HG03521 (cell line): Measurements from ENCODE around the gene CD82.
"Not testable (repeated sequence)": the region's sequence is repeated elsewhere in the genome, so short reads cannot be mapped to it uniquely, and the experiment has no call there.

Source experiments
- ATAC-seq: cut with Tn5 transposase; IDR thresholded peaks from one replicate; pipeline ENCODE4 v1.9.1; 2021; ENCODE audit warnings: mild to moderate bottlenecking, moderate library complexity; ENCODE audit not compliant: unreplicated experiment

Gene CD82

DNA sequence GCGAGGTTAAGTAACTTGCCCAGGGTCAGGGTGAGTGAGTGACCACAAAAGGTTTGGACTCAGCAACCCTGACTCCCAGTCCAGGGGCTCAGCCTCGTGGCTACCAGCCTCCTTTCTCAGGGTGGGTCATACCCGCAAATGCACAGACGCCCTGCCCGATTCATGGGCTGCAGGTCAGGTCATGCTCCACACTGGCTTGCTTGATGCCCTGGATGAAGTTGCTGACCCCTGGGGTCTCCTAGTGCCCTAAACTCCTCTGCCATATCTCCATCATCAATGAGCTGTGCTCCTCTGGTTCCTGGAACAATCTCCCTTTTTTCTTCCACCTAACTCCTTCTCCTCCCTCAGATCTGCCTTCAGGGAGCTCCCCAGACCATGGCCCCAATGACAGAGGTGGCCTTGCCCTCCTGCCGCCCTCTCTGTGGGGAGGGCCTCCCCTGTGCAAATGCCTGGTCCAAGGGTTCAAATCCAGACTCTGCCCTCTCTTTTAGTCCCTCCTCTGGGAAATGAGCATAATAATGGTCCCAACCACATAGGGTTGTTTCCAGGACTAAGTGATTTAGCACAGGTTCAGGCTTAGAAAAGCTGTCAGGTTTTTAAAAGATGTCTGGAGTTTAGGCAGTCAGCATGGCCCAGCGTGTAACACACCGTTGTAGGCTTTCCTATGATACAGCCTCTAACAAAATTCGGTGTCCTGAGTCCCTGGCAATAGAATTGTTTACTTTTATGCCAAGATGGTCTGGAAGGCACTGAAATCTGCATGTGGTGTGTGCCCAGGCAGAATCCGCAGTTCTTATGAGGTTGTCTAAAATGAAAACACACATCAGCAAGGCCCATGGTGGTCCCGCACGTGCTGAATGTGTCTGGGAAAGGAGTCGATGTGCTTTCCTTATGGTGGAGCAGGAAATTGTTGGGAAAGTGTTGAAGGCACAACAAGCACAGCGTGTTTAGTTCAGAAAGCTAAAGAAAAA, 63.6 kb downstream of the CD82 start:
- no peak for ATAC-seq

DNA sequence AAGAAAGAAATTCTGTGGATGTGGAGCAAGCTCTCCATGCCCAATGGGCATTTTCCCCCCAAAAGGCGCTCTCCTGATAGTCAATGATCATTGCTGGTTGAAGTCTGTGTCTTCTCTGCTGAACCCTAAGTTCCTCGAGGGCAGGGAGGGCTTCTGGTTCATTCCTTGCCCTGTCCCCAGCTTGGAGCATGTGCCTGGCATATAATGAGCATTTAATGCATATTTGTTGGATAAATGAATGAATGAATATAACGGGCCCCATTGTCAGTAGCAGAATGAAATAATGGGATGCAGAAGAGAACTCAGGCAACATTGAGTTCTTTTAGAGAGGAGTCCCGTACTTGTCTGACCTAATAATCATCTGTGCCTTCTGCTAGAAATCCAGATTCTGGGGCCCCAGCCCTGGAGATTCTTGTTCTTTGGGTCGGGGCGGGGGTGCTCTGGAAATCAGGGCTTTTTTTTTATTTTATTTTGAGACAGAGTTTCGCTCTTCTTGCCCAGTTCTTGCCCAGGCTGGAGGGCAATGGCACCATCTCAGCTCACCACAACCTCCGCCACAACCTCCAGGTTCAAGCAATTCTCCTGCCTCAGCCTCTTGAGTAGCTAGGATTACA, 64.4 kb downstream of the CD82 start:
- no peak for ATAC-seq

DNA sequence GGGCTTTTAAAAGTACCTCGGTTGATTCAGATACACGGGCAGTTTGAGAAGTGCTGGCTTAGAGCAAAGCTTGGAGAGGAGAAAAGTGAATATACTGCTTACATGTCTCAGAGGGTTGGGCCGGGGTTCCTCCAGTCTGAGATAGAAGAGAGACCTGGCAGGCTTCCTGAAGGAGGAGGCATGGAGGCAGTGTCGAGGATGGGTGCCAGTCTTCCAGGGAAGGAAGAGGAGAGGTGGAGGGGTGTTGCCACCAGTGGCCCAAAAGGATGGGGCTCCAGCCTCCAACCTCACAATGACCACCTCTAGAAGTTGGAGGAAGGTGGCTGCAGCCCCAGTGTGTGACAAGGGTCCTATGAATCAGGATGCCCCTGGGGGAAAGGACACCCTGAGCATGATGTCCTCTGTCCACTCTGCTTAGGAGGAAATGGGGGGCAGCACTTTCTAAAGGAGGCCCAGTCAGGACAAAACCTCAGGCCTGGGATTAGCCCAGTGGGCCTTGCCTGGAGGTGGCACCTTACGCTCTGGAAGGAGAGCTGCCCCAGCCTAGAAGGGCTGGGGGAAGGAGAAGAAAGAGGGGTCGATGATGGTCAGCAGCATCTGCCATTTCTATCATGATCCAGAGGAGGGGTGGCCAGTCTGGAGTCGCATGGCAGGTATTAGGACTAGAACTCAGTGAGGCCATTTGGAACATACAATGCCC, 65.2 kb downstream of the CD82 start:
- no peak for ATAC-seq

DNA sequence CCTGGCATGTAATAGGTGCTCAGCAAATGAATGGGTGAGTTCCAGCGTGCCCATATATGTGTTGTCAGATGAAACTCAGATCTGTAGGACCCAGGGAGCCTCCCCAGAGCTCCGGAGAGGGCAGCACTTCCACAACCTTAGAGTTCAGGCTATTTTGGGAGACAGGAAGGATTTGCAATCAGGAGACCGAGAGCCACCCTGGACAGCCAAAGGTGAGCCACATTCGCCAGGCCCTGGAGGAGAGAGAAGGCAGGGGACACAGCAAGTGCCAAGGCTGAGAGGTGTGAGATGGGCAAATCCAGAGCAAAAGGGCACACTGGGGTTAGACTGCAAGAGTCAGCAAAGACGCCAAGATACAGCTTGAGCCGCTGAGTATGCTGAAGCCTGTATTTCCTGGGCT, 66.4 kb downstream of the CD82 start:
- no peak for ATAC-seq

DNA sequence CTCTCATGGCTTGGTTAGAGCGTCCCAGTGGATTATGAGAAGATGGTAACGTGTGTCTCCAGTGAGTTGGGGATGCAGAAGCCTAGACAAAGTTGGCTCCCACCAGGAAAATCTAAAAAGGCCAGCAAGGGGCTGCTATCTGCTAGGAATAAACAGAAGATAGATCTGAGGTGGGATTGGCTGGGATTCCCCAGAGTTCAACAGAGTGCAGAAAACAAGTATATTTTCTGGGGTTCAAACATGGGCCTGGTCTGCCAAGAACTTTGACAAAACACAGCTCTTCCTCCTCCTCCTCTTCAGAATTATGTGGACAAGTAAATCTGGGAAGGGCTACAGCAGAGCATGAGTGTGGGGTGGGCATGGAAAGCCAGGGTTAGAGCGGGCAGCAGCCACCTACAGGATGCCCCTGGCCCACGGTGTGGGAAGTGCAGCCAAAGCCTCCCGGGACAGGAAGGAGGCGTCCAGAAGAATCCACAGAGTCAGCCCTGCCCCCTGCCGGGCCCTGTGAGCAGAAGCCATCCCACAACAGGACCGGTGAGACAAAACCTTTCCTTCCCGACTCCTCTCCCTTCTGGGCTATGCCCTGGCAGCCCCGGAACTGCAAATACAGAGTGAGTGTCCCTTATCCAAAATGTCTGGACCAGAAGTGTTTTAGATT, 67.1 kb downstream of the CD82 start:
- ATAC-seq: no peak

DNA sequence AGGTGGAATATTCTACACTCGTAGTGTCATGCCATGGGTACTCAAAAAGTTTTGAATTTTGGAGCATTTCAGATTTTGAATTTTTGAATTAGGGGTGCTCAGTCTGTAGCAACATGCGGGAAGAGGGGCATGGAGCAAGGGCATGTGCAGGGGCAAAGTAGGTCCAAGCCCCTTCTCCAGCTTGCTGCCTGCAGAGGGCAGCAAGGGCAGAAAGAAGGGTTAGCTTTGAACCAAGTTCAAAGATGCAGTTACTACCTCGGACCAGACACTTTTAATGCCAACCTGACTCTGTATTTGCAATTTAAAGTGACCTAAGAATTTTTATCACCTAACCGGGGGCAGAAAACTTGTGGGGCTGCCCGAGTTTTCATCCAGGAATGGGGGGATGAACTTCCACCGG, 68.2 kb downstream of the CD82 start:
- no peak for ATAC-seq

DNA sequence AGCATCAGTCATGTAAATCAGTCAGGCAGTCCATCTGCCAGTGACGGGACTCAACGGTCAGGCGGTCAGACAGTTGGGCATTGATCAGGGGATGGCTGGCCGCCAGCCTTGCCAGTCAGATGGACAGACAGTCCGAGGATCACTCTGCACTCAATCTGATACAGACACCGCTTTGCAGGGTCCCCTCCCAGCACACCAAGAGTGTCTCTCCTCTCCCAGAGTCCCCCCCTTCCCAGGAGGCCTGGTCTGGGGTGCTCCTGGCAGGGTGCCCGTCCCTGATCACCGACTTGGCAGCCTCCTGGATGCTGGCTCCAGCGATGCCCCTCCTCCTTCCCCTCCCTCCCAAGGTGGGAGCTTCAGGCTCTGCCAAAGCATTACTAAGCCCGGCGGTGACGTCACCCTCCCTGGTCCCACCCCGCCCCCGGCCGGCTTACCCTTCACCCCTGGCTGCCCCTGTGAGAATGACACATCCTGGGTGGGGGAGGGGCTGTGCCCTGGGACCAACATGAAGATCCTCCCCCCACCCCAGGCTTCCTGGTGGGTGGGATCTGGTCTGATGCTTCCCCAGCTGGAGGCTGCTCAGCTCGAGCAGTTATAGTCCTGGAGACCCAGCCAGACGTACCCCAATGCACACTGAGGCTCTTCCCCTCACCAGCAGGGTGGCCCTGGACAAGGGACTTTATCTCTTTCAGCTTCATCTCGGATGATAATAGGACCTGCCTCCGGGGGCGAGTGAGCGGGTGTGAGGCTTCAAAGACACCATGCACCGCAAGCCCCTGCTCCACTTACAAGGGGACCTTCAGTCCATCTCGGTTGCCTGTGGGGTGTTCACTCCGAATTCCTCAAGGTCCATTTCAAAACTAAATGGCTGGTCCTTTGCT, 69.2 kb downstream of the CD82 start:
- no peak for ATAC-seq

DNA sequence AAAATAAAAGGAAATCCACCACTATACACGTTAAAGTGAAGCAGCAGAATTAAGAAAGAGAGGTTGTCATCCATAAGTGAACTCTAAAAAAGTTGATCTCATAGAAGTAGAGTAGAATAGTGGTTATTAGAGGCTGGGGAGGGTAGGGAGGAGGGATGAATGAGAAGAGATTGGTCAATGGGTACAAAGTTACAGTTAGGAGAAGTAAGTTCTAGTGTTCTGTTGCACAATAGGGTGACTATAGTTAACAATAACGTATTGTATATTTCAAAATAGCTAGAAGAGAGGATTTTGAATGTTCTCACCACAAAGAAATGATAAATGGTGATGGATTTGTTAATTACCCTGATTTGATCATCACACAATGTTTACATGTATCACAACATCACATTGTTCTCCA, 72.0 kb downstream of the CD82 start:
- ATAC-seq: no peak

DNA sequence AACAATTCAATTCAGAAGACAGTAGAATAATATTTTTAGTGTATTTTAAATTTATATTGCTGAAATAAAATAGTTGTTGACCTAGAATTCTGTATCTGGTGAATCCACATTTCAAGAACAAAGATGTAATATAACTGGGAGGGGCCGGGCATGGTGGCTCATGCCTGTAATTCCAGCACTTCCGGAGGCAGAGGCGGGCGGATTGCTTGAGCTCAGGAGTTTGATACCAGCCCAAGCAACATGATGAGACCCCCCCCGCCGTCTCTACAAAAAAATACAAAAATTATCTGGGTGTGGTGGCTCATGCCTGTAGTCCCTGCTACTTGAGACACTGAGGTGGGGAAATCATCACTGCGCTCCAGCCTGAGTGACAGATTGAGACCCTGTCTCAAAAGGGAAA, 72.6 kb downstream of the CD82 start:
- no peak for ATAC-seq

DNA sequence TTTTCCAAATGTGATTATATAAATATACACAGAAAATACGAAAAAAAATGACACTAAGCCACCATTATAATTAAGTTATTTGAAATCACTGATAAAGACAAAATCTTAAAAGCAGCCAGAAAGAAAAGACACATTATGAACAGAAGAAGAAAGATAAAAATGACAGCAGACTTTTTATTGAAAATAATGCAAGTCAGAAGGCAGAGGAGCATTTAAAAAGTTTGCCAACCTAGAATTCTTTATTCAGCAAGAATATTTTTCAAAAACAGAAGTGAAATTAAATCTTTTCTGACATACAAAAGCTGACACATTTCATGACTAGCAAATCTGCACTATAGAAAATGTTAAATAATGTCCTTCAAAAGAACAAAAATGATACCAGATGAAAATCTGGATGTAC, 77.8 kb downstream of the CD82 start:
- no peak for ATAC-seq

DNA sequence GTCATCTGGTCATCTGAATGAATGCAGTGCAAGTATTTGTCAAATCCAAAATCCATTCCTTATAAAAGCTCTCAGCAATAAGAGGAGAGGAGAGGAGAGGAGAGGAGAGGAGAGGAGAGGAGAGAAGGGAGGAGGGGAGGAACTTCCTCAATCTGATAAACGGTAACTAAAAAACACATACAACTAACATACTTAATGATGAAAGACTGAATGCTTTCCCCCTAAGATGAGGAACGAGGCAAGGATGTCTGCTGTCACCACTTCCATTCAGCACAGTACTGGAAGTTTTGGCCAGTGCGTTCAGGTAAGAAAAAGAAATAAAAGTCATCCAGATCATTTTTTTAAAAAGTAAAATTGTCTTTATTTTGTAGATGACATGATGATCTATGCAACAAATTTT, 80.4 kb downstream of the CD82 start:
- ATAC-seq: no peak

DNA sequence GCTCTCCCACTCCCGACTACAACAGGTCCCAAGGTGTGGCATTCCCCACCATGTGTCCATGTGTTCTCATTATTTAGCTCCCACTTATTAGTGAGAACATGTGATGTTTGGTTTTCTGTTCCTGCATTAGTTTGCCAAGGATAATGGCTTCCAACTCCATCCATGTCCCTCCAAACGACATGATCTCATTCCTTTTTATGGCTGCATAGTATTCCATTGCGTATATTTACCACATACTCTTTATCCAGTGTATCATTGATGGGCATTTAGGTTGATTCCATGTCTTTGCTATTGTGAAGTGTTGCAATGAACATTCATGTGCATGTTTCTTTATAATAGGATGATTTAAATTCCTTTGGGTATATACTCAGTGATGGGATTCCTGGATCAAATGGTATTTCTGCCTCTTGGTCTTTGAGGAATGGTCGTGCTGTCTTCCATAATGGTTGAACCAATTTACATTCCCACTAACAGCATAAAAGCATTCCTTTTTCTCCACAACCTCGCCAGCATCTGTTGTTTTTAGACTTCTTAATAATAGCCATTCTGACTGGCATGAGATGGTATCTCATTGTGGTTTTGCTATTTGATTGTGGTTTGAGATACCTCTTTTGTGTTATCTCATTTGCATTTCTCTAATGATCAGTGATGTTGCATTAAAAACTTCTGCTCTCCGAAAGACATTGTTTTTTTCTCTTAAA, 81.9 kb downstream of the CD82 start:
- not testable (repeated sequence) for ATAC-seq

DNA sequence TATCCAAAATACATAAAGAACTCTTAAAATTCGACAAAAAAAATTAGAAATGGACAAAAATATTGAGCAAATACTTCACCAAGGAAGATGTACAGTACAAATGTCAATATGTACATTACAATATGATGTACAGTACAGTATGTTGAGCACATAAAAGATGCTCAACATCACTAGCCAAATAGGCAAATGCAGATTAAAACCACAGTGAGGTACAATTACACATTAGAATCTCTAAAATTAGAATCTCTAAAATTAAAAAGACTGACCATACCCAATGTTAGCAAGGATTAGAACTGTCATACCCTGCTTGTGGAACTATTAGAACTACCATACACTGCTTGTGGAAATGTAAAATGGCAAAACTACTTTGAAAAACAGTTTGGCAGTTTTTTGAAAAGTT, 82.6 kb downstream of the CD82 start:
- no peak for ATAC-seq

DNA sequence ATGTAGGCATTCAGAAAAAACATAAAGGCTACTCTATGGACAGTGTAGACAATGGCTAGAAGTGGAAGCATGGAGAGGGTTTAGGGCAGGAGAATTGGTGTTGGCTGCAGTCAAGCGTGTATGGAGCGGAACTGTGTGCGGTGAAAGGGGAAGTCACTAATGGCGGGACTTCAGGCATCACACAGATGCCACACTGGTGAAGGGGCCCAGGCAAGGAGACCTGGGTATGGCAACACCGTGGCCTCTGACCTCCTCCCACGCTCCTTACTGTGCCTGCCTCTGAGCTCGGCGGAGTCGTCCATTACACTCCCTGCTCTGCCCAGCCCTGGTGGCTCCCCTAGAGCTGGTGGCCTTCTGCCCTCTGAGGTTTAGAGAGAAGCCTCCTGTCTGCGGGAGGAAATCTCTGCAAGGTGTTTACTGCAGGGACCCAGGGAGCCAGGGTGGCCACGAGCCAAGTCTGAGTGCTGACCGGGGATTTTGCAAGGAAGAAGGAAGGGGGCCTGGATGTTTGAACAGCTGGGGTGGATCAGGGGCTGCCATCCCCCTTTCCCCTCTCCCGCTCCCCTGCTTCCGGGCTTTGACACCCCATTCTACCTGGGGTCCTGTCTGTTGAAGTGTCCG, 86.2 kb downstream of the CD82 start:
- ATAC-seq: no peak

DNA sequence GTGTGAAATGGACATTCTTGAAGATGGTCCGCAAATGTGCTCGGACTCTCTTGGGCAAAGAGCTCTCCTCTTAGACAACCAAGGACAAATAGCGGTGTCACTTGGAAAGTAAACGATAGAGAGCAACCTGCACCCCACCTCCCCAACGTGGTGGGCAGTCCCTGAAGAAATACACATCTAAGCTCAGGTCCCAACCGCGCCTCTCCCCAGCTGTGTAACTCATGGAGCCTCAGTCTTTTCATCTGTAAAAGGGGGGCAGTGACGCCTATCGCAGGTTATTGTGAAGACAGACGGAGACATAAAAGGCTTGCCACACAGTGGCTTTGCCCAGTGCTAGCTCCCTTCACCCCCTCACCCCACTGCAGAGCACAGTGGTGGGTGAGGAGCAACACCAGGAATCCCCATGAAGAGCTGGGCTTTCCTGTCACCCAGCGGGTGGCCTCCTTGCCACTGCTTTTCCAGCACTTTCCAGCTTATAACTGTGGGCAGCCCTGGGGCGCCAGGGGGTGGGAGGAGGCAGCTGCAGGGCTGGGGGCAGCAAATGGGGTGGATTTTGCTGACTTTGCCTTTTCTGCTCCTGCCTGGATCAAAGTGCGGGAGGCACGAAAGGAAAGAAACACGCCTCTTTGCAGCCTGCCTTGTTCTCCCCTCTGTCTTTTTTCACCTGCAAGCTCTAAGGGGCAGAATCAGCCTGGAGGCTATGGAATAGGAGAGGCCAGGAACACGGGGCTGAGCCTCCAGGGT, 87.6 kb downstream of the CD82 start:
- no peak for ATAC-seq

DNA sequence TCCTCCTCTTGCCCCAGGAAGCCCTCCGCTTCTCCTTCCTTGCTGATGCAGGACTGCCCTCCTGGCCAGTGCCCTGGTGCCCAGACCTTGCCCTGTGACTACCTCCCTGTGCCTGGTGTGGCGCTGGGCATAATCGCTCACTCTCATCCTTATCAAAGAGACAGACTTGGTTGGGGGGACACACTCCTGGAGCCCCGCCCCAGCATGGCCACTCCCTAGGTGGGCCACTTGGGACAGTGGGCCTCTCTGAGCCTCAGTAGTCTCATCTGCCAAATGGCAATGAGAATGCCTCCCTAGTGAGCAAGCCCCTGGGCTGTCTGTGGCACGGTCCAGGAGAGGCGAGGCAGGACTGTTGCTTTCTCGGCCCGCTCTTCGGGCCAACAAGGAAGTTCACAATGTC, 88.6 kb downstream of the CD82 start:
- ATAC-seq: no peak

DNA sequence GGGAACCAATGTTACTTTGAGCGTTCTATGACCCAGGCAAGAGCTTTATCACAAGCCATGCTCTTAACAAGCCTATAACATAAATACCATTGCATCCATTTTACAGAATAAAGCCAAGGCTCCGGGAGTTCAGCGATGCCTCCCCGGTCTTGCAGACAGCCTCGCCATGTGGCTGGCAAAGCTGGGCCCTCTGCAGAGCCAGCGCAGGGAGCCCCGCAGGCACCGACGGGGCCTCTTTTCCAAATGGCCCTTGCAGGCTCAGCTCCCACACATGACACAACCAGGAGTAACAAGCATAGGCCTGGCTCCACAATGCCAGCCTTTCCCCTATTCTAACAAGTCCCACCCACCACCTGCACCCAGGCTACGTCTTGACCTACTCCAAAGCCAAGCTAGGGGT, 89.1 kb downstream of the CD82 start:
- ATAC-seq: no peak

DNA sequence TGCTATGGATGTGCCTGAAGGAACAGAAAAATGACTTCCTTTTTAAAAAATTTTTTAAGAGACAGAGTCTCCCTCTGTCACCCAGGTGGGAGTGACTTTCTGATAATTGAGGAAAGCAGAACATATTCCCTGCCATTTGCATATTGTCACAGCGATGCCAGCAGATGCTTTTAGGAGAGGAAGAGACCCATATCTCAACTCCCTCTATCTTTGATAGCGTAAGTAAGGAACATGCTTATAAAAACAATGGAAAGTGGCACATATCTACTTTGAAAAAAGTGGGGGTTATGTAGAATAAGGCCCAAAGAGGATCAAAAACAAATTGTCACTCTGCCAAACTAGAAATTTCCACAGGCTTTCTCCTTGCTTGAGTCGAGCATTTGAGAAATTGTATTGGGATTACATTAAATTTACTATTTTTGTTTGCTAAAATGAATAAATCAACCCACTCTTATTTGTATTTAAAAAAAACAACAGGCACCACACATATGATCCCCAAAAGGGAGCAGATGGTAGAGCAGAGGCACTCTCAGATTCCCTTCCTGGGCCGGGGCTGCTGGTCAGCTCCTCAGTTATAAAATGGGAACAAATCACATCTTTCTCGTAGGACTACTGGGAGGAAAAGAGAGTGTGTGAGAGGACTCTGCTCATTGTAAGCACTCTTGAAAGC, 92.5 kb downstream of the CD82 start:
- ATAC-seq: no peak
